Neural progenitor cell (in vitro differentiated cells): ENCODE measurements around the gene ZNF107.

Source experiments
- EZH2 ChIP-seq: fragments of 200-600 bp; sonication (generic); IDR thresholded peaks from 2 replicates; pipeline ENCODE4 v1.6.1; 2017; ENCODE audit warnings: antibody characterized with exemption, mild to moderate bottlenecking, moderate library complexity
- TF ChIP-seq, protein P1 (sequence below): fragments of 200-600 bp; sonication (generic); IDR thresholded peaks from 2 replicates; pipeline ENCODE4 v1.5.1; 2017; ENCODE audit warnings: antibody characterized with exemption, mild to moderate bottlenecking

DNA sequence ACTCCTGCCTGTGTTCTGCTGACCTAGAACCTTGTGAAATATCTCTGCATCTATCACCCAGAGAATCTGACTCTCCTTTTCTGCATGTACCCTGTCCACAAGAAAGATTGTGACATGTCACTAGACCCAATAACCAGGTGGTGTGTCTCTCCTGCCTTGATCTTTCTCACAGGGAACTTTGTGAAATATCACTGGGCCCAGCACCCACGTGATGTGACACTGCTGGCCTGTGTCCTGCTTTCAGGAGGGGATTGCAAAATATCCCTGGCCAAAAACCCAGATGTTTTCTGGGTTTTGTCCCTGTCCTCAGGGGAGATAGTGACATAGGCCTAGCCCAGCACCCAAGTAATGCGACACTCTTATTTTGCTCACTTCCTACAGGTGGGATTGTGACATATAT, 10.1 kb upstream of the ZNF107 start:
- TF ChIP-seq, protein P1, sequence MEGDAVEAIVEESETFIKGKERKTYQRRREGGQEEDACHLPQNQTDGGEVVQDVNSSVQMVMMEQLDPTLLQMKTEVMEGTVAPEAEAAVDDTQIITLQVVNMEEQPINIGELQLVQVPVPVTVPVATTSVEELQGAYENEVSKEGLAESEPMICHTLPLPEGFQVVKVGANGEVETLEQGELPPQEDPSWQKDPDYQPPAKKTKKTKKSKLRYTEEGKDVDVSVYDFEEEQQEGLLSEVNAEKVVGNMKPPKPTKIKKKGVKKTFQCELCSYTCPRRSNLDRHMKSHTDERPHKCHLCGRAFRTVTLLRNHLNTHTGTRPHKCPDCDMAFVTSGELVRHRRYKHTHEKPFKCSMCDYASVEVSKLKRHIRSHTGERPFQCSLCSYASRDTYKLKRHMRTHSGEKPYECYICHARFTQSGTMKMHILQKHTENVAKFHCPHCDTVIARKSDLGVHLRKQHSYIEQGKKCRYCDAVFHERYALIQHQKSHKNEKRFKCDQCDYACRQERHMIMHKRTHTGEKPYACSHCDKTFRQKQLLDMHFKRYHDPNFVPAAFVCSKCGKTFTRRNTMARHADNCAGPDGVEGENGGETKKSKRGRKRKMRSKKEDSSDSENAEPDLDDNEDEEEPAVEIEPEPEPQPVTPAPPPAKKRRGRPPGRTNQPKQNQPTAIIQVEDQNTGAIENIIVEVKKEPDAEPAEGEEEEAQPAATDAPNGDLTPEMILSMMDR: no peak
- TF ChIP-seq EZH2: no peak
